ENCODE results near the gene GORAB. TPM values are rescaled to one million over a fixed set of nuclear protein-coding genes. Genes with fewer than 3 reads are reported as not detected.

The GORAB gene
- total RNA-seq, 3 donors from 2014 or later (not counting 1 experiment from before 2014, with no cell fraction given): 17.4 to 23.6 (median 20.8) TPM

- Mint-ChIP-seq H3K27me3 (ENCODE audit: low read depth in 2 of 2) (peaks cover 4 to 7% of the 10 kb centered on the region in 2 donors), H3K9me3 (no peaks in the 10 kb centered on the region), H3K4me1 (peaks cover 5% of the 10 kb centered on the region in 2 donors), H3K36me3 (no peaks in the 10 kb centered on the region), H3K4me3 (no peak overlapping the region), H3K27ac (no peak overlapping the region)
- no peaks in the 10 kb centered on the region for H3K9me3 ChIP-seq (ENCODE audit: control insufficient read depth, insufficient read depth, low read length)
- no peak overlapping the region for H3K4me3 ChIP-seq (ENCODE audit: low read length)
- WGBS (ENCODE audit: insufficient coverage): 100% methylated on average over 1 of the region's 2 CpGs
- no peaks in the 10 kb centered on the region for H3K36me3 ChIP-seq (ENCODE audit: control insufficient read depth, insufficient read depth, low read length)
- intact Hi-C loops (cut with micrococcal nuclease): no loop called here
- H3K27me3 ChIP-seq (ENCODE audit: control insufficient read depth, insufficient read depth, low read length): peaks cover 2% of the 10 kb centered on the region
- no peak for TF ChIP-seq CTCF (IDR thresholded peaks at IDR 0.05)
- DNase-seq: no peak
- H3K4me1 ChIP-seq (ENCODE audit: control insufficient read depth, insufficient read depth, low read length): no peaks in the 10 kb centered on the region
- no peak for ATAC-seq
- no peak overlapping the region for H3K27ac ChIP-seq (ENCODE audit: low read length)
These were observed 40.7 kb upstream of the GORAB start for GRCh38 chr1:170491291-170491690.

DNA sequence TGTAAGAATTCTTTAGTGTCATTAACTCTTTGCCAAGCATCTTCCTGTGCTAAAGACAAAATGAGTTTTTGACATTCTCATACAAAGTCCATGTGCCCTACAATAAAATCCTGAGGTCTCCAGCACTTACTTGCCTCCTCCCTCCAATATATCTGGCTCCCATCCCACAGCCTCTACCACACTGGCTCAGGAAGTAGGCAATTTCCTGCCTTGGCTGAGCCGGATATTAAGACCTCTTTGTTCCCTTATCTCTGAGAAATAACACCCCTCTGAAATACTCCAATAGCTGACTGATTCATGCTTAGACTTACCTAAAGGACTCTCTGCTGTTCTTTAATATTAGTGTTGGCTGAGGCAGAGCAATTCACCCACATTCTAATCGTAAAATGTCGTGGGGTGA, 37.6 kb upstream of the GORAB start:
- intact Hi-C loops (cut with micrococcal nuclease): no loop called here
- no peak for TF ChIP-seq CTCF (IDR thresholded peaks at IDR 0.05)
- Histone ChIP-seq H3K4me3 (ENCODE audit: low read length) (no peak overlapping the region), H3K27ac (ENCODE audit: low read length) (no peak overlapping the region), H3K4me1 (ENCODE audit: control insufficient read depth, insufficient read depth, low read length) (no peaks in the 10 kb centered on the region), H3K27me3 (ENCODE audit: control insufficient read depth, insufficient read depth, low read length) (peaks cover 2% of the 10 kb centered on the region), H3K36me3 (ENCODE audit: control insufficient read depth, insufficient read depth, low read length) (no peaks in the 10 kb centered on the region), H3K9me3 (ENCODE audit: control insufficient read depth, insufficient read depth, low read length) (no peaks in the 10 kb centered on the region)
- DNase-seq: no peak
- ATAC-seq: no peak
- WGBS (ENCODE audit: insufficient coverage): 0% methylated on average over 1 of the region's 3 CpGs
- H3K4me3 Mint-ChIP-seq: no peak overlapping the region
- peaks cover 6 to 22% of the 10 kb centered on the region in 2 donors for H3K27me3 Mint-ChIP-seq (ENCODE audit: low read depth in 2 of 2)
- no peaks in the 10 kb centered on the region for H3K9me3 Mint-ChIP-seq
- no peak overlapping the region for H3K27ac Mint-ChIP-seq
- H3K36me3 Mint-ChIP-seq: no peaks in the 10 kb centered on the region
- H3K4me1 Mint-ChIP-seq: peaks cover 5% of the 10 kb centered on the region in 2 donors

- H3K4me1 Mint-ChIP-seq: peaks cover 5% of the 10 kb centered on the region in 2 donors
- no peak overlapping the region for H3K4me3 Mint-ChIP-seq
- Histone ChIP-seq H3K36me3 (ENCODE audit: control insufficient read depth, insufficient read depth, low read length) (no peaks in the 10 kb centered on the region), H3K4me1 (ENCODE audit: control insufficient read depth, insufficient read depth, low read length) (no peaks in the 10 kb centered on the region), H3K4me3 (ENCODE audit: low read length) (no peak overlapping the region), H3K27me3 (ENCODE audit: control insufficient read depth, insufficient read depth, low read length) (peaks cover 2% of the 10 kb centered on the region), H3K9me3 (ENCODE audit: control insufficient read depth, insufficient read depth, low read length) (no peaks in the 10 kb centered on the region), H3K27ac (ENCODE audit: low read length) (no peak overlapping the region)
- H3K36me3 Mint-ChIP-seq: no peaks in the 10 kb centered on the region
- TF ChIP-seq CTCF (IDR thresholded peaks at IDR 0.05): no peak
- no peaks in the 10 kb centered on the region for H3K9me3 Mint-ChIP-seq
- ATAC-seq (no peak), DNase-seq (no peak)
- WGBS (ENCODE audit: insufficient coverage): 63% methylated on average over 2 of the region's 2 CpGs
- intact Hi-C loops (cut with micrococcal nuclease): no loop called here
- H3K27ac Mint-ChIP-seq: no peak overlapping the region
- H3K27me3 Mint-ChIP-seq (ENCODE audit: low read depth in 2 of 2): peaks cover 7 to 27% of the 10 kb centered on the region in 2 donors
These were observed 37.0 kb upstream of the GORAB start for GRCh38 chr1:170495006-170495405.

- intact Hi-C loops (cut with micrococcal nuclease): no loop called here
- no peak overlapping the region for H3K27ac ChIP-seq (ENCODE audit: low read length)
- no peaks in the 10 kb centered on the region for H3K9me3 ChIP-seq (ENCODE audit: control insufficient read depth, insufficient read depth, low read length)
- H3K27me3 Mint-ChIP-seq (ENCODE audit: low read depth in 2 of 2): peaks cover 11 to 32% of the 10 kb centered on the region in 2 donors
- peaks cover 5% of the 10 kb centered on the region in 2 donors for H3K4me1 Mint-ChIP-seq
- DNase-seq: no peak
- no peaks in the 10 kb centered on the region for H3K27me3 ChIP-seq (ENCODE audit: control insufficient read depth, insufficient read depth, low read length)
- H3K4me3 Mint-ChIP-seq: no peak overlapping the region
- no peaks in the 10 kb centered on the region for H3K36me3 Mint-ChIP-seq
- no peaks in the 10 kb centered on the region for H3K36me3 ChIP-seq (ENCODE audit: control insufficient read depth, insufficient read depth, low read length)
- no peak overlapping the region for H3K4me3 ChIP-seq (ENCODE audit: low read length)
- no peak for TF ChIP-seq CTCF (IDR thresholded peaks at IDR 0.05)
- no CpG with 5 or more reads among the region's 1 CpG for WGBS (ENCODE audit: insufficient coverage)
- H3K4me1 ChIP-seq (ENCODE audit: control insufficient read depth, insufficient read depth, low read length): no peaks in the 10 kb centered on the region
- H3K9me3 Mint-ChIP-seq: no peaks in the 10 kb centered on the region
- ATAC-seq: no peak
- H3K27ac Mint-ChIP-seq: no peak overlapping the region
These were observed 33.1 kb upstream of the GORAB start for GRCh38 chr1:170498876-170499275.

Data from natural killer cell (primary cell).